GM19455 (cell line): ENCODE results near the gene GPR84.
"Not testable (repeated sequence)": the region's sequence is repeated elsewhere in the genome, so short reads cannot be mapped to it uniquely, and the experiment has no call there.

Experiments
- ATAC-seq: cut with Tn5 transposase; IDR thresholded peaks from one replicate; pipeline ENCODE4 v1.9.1; 2021; ENCODE audit not compliant: unreplicated experiment

GPR84 gene

GRCh38 chr12:54356951-54357356 lies 7.3 kb downstream of the GPR84 start:
- ATAC-seq = no peak

GRCh38 chr12:54356228-54356627 lies 8.1 kb downstream of the GPR84 start:
- no peak for ATAC-seq

- no peak for ATAC-seq
Observed at GRCh38 chr12:54355104-54355815, 9.0 kb downstream of the GPR84 start.

DNA sequence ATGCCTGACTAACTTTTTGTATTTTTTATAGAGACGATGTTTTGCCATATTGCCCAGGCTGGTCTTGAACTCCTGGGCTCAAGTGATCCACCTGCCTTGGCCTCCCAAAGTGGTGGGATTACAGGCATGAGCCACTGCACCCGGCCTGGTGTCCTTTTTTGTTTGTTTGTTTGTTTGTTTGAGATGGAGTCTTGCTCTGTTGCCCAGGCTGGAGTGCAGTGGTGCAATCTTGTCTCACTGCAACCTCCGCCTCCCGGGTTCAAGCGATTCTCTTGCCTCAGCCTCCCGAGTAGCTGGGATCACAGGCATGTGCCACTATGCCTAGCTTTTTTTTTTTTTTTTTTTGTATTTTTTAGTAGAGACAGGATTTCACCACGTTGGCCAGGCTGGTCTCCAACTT lies 10.0 kb downstream of the GPR84 start:
- not testable (repeated sequence) for ATAC-seq

DNA sequence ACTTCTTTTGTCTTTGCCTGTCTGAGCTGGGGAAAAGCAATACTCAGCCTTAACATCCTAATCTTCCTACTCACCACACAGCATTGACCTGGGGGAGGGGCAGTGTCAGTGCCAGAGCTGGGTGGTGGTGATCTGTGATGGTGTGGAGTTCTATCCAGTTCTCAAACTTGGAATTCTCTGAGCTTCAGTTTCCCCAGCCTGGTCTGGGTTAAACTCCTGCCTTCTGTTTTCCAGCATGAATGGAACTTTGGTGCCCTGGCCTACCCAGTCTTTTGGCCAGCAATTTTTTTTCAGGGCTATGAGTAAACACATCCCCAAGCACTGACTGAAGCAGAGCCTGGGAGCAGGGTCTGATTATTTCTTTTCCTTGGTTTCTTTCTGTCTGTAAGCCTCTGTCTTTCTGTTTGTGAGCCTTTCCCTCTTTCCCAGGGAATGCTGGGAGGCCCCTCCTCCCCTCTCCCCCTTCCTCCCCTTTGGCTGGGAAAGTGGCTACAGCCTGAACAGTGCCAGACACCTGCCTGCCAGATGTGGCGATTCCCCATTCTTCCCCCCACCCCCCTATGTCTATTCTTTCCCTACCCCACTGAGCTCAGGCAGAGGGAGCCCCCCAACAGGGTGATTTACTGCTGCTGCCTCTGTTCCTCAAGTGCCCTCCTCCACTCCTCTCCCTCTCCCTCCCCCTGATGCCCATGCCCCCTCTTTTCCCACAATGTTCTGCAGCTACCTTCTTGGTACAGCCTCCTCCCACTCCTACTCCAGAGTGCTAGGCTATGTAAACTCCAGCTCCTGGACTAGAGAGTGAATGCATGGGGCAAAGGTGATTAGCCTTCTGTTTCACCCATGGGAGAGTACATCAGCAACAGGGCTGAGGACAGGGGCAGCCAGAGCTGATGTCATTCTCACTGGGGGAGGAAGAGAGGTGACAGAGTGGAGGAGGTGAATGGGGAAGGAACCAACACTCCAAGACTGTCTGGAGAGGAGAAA lies 11.1 kb downstream of the GPR84 start:
- no peak for ATAC-seq

DNA sequence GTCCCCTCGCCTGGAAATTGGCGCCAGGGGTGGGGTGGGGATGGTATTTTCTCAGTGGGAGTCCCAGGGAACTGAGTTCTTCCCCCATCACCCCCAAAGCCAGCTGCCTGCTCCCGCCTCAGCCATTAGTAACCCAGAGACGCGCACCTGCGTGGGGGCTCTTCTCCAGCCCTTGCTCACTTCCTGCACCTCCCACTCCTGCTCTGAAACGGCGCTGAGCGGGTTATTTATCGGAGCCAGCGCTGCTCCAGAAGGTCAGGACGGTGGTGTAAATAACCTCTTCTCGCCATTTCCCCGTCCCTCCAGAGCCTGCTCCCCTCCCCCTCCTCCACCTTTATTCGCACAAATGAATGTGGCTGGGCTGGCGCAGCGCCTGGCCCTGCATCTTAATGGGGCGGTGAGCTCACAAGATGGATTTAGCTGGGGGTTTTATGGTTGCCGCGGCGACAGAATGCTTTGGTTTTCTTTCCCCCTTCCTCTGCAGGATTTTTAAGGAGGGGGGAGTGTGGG lies 12.2 kb downstream of the GPR84 start:
- ATAC-seq = no peak

DNA sequence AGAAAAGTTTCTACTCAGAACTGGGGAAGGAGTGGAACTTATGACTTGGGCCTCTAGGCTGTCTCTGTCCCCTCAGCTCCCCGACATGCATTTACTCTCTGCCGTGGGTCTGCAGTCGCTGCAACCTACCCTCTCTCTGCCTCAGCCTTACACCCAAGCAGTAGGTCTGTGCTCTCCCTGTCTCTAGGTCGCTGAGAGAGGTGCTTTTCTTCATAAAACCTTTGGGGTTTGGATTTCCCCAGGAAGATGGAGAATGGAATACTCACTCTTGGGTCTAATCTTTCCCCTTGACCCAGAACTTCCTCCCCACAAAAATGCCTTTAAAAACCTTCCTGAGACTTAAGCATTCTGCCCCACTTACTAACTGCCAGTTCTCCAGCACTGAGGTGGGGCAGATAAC lies 12.9 kb downstream of the GPR84 start:
- no peak for ATAC-seq

DNA sequence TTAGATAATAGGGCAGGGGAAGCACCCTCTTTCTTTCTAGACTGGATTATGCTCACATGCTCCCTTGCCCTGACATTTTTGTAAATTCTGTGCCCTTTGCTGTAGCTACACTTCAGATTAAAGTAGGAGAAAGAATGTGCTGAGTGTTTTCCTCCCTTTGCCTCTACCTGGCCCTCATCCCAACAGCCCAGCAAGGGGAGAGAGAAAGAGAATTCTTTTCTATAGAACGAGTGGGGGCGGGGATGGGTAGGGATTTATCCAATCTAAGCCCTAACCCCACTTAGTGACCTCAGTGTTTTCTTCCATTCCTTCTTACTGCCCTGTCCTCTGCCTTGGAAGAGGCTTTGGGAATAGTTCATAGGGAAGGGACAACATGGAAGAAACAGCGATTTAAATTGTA lies 13.5 kb downstream of the GPR84 start:
- ATAC-seq = no peak

DNA sequence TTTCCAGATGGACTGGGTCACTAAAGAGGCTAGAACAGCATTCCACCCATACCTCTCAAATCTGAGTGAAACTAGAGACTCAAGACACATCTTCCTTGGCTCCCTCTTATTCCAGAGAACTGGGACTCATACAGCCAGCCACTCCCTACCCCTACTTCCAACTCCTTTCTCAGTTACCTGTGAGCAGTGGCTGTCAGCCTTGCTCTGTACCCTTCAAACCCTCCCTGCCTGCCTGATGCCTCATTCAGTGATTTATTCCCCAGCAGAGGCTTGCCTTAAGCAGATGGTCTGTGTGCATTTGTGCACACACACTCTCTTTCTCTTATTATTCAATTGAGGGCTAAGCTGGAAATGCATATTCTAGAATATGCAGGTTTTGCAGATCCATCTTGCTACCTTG lies 14.6 kb downstream of the GPR84 start:
- ATAC-seq = no peak

GRCh38 chr12:54349036-54349435 lies 15.2 kb downstream of the GPR84 start:
- ATAC-seq = no peak

DNA sequence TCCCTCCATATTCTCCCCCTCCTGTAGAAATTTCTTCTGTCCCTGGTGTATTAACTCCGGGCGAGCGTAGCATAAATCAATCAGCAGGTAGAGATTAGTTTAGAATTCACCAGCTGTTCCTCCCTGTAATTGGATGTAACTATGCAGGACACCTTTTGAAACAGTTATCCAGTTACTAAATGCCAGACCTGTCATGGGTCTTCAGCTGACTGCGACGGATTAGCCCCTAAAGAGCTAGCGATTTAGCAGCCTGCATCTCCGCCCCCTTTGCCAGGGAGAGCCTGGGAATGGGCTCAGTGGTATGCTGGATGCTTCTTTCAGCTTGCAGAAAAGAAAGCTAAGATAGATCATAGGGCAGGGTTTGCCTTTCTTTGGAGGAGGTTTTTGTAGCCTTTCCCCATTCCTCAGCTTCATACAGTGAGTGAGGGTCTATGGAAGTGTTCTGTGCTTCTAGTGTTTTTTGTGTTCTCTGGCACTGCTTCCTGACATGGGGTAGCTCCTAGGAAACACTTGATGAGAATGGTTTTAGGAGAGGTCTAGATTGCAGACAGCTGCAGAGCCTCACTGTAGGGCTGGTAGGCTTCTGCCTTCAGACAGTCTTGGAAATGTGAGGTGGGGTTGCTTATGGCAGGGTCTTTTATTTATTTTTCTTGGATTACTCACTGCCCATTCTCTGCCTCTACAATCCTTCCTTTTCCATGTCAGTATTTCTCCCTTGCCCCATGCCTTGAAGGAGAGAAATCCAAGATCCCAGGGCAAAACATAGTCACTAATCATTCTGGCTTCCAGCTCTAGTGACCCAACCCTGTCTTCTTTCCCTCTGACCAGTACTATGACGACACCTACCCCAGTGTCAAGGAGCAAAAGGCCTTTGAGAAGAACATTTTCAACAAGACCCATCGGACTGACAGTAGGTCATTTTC lies 22.6 kb downstream of the GPR84 start:
- ATAC-seq = no peak

DNA sequence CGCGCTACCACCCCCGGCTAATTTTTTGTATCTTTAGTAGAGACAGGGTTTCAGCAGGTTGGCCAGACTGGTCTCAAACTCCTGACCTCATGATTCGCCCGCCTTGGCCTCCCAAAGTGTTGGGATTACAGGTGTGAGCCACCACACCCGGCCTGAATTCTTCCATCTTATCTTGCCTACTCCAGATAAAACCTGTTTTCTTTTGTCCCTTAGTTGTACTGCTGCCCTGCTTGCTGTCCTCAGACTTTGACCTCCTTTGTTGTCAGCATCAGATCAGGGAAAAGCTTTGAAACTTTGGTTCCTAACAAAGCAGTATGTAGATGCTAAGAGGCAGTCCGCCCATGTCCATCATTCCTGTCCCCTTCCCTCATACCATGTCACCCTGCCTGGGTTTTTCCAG lies 23.4 kb downstream of the GPR84 start:
- no peak for ATAC-seq

DNA sequence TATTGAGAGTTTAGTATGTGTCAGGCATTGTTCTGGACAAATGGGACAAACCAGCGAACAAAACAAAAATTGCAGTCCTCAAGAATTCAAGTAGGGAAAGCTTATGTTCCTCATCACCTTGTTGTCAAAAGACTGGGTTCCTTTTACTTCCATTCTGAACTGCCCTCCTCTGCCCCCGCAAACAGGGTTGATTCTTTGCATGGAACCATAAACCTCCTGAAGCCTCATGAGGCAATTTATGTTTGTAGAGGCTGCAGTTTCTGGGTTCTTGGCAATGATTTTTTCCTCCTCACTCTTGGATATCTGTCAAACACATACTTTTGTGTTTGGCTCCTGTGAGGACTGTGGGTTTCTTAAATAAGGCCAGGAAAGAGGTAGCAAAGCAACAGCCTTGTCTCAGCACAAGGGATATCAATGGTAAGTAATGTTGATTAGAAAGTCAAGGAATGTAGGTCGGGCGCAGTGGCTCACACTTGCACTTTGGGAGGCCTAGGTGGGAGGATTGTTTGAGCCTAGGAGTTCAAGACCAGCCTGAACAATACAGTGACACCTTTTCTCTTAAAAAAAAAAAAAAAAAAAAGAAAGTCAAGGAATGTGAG lies 25.5 kb downstream of the GPR84 start:
- ATAC-seq = no peak

GRCh38 chr12:54337854-54338650 lies 26.2 kb downstream of the GPR84 start:
- no peak for ATAC-seq

- ATAC-seq = no peak
Observed at GRCh38 chr12:54337280-54337842, 26.9 kb downstream of the GPR84 start.

- no peak for ATAC-seq
Observed at GRCh38 chr12:54333420-54334034, 30.8 kb downstream of the GPR84 start.

DNA sequence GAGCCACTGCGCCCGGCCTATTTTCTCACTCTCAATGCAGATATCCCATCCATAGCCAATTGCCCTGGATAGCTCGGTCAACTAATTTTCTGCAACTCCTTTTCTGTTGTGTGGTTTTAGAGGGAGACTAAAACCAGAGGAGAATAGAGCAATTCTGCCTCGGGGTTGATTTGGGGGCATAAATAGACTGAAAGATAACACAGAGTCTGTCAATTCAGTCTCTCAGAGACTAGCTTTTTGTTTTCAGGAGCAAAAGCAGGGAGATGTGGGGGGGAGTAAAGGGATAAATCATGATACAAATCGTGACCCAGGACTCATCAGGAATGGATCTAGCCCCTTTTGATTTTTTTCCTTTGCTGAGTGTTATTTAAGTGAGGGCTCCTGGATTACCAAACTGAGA lies 32.8 kb downstream of the GPR84 start:
- ATAC-seq = no peak

DNA sequence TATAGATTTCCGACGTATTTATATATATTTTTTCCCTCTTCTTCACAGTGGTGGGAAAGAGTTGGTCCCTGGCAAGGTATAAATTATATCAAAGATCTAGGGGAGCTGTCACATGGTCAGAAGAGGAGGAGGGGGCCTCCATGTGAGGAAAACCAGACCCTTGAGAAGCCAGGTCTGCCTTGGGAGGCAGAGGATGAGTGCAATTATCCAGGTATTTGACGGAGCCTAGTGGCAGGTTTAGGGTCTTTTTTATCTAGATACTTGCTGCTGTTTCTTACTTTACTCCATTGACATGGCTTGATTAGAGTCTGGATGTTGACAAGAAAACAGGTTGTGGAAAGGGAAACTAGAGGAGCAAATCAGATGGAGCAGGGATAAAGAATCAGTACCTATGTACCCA lies 33.8 kb downstream of the GPR84 start:
- no peak for ATAC-seq

DNA sequence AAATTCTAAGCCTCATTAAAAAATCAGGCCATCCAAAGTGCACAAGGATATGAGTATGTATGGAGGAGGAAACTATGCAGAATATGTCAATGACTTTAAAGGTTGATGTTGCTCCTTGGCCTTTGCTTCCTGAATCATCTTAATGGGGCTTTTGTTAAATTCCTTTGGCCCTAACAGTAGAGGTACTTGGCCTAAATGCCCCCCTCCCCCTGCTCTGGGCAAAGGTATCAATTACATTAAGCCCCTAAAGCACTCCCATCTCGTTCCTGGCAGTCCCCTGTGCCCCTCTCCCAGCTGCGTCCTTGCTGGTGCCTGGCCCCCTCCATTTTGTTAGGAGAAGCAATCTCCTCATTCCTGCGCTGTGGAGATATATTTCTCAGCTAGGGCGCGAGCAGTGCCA lies 34.5 kb downstream of the GPR84 start:
- ATAC-seq = no peak
